PC-9 (cell line): ENCODE data around the gene ZNF609. TPM values are rescaled to one million over a fixed set of nuclear protein-coding genes. Genes with fewer than 3 reads are reported as not detected.
"Not testable (repeated sequence)": the region's sequence is repeated elsewhere in the genome, so short reads cannot be mapped to it uniquely, and the experiment has no call there.

Experiments
- BruUV-seq: library from RNA; stranded (reverse); fragments of 400-500 nt; replicated peaks from 2 replicates; lab custom pipeline; 2021; lab: Mats Ljungman, UMichigan
- CTCF ChIA-PET: fragments of 300-600 bp; sonication (Branson Sonifier 250); formaldehyde crosslinking; loops from one replicate; lab custom pipeline; 2022; ENCODE audit warnings: antibody characterized with exemption; lab: Charles Lee
- POLR2A ChIA-PET: fragments of 300-600 bp; sonication (Branson Sonifier 250); formaldehyde crosslinking; loops from one replicate; lab custom pipeline; 2022; ENCODE audit warnings: antibody characterized with exemption; ENCODE audit not compliant: unreplicated experiment; lab: Charles Lee
- DNase-seq, 2 experiments: peaks; one replicate each; pipeline versions ENCODE4 v3.0.0 to v3.0.0-alpha.2; 2015 to 2022; ENCODE audit warnings: mixed read lengths in 1 of 2
- H2AFZ ChIP-seq: fragments of 200-600 bp; sonication (generic); 2 replicates; pipeline ENCODE4 v1.8.1; 2017; ENCODE audit warnings: antibody characterized with exemption
- H3F3A ChIP-seq: fragments of 200-600 bp; sonication (generic); 2 replicates; pipeline ENCODE4 v1.8.1; 2017; ENCODE audit warnings: antibody characterized with exemption, mild to moderate bottlenecking, low read depth; ENCODE audit not compliant: insufficient read depth
- H3K27ac ChIP-seq: fragments of 200-600 bp; sonication (generic); 2 replicates; pipeline ENCODE4 v1.6.1; 2016; ENCODE audit warnings: mixed run types
- H3K27me3 ChIP-seq: fragments of 200-600 bp; sonication (generic); 2 replicates; pipeline ENCODE4 v1.6.1; 2016; ENCODE audit warnings: low read depth, mixed run types; ENCODE audit not compliant: insufficient read depth
- H3K36me3 ChIP-seq: fragments of 200-600 bp; sonication (generic); 2 replicates; pipeline ENCODE4 v1.6.1; 2016; ENCODE audit warnings: low read depth, mixed run types
- H3K4me1 ChIP-seq: fragments of 200-600 bp; sonication (generic); replicated peaks from 2 replicates; pipeline ENCODE4 v1.6.1; 2016; ENCODE audit warnings: mixed run types; ENCODE audit not compliant: insufficient read depth
- H3K4me2 ChIP-seq: fragments of 200-600 bp; sonication (generic); 2 replicates; pipeline ENCODE4 v1.6.1; 2017; ENCODE audit warnings: mixed run types
- H3K4me3 ChIP-seq: fragments of 200-600 bp; sonication (generic); 2 replicates; pipeline ENCODE4 v1.6.1; 2016; ENCODE audit warnings: mixed run types
- H3K79me2 ChIP-seq: fragments of 200-600 bp; sonication (generic); 2 replicates; pipeline ENCODE4 v1.6.1; 2017; ENCODE audit warnings: low read depth, mixed run types
- H3K9me2 ChIP-seq: fragments of 200-600 bp; sonication (generic); 2 replicates; pipeline ENCODE4 v1.8.1; 2017; ENCODE audit warnings: mild to moderate bottlenecking; ENCODE audit not compliant: insufficient read depth
- H3K9me3 ChIP-seq: fragments of 200-600 bp; sonication (generic); 2 replicates; pipeline ENCODE4 v1.8.1; 2016; ENCODE audit warnings: low read depth; ENCODE audit not compliant: insufficient read depth
- H4K20me1 ChIP-seq: fragments of 200-600 bp; sonication (generic); 2 replicates; pipeline ENCODE4 v1.8.1; 2017; ENCODE audit not compliant: insufficient read depth
- CTCF ChIP-seq: fragments of 200-600 bp; sonication (generic); conservative IDR thresholded peaks from 2 replicates; pipeline ENCODE4 v1.6.1; 2017; ENCODE audit warnings: mixed run types, antibody characterized with exemption, mild to moderate bottlenecking, moderate library complexity
- EZH2 ChIP-seq: fragments of 200-600 bp; sonication (generic); IDR thresholded peaks from 2 replicates; pipeline ENCODE4 v1.8.0; 2017; ENCODE audit warnings: antibody characterized with exemption, low read depth
- intact Hi-C: fragments of 100-400 bp; cut with micrococcal nuclease; formaldehyde crosslinking; loops from one replicate; pipeline ENCODE4 v1.10.0; 2022; ENCODE audit not compliant: unreplicated experiment
- total RNA-seq: library from RNA; stranded (reverse); gene quantifications from 2 replicates; pipeline ENCODE4 v1.2.3, GENCODE V29; 2021

Gene ZNF609
- total RNA-seq, 1 experiment from 2014 or later = 38.6 TPM

DNA sequence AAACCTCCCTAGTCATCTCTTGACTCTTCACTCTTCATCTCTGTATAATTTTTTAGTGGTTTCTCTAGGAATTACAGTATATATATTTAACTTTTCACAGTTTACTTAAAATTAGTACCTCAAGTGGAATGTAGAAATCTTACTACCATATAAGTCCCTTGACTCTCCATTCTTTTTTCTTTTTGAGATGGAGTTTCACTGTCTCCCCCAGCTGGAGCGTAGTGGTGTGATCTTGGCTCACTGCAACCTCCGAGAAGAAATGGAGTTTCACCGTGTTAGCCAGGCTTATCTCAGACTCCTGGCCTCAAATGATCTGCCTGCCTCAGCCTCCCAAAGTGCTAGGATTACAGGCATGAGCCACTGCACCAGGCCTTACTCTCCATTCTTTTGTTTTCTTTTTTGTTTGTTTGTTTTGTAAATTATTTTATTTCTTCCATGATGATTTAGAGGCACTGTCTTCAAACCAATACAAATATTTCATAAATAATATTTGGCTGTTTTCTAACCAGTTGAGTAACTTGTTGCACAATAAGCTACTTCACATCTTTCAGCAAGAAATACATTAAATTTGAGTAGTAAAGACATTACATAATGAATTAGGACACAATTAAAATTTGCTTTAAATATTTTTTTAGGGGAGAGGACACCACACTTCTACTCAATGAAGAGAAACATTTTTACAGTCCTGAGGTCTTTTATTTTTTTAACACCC is 170.2 kb downstream of the ZNF609 start:
- no peak overlapping the region for H3K27ac ChIP-seq
- intact Hi-C loops = no loop called here
- H3K27me3 ChIP-seq = no peaks in the 10 kb centered on the region
- H3K79me2 ChIP-seq = no peaks in the 10 kb centered on the region
- no peak overlapping the region for H3K4me2 ChIP-seq
- no peaks in the 10 kb centered on the region for H3K4me1 ChIP-seq
- H3K36me3 ChIP-seq = no peaks in the 10 kb centered on the region
- no peaks in the 10 kb centered on the region for H3F3A ChIP-seq
- no TSS peak for BruUV-seq
- H3K9me3 ChIP-seq = no peaks in the 10 kb centered on the region
- TF ChIP-seq CTCF (no peak), EZH2 (no peak)
- H4K20me1 ChIP-seq = no peaks in the 10 kb centered on the region; the same call in 1 of the 2 replicates
- H2AFZ ChIP-seq = no peak overlapping the region
- DNase-seq = no peak
- H3K9me2 ChIP-seq = no peaks in the 10 kb centered on the region
- H3K4me3 ChIP-seq = no peak overlapping the region
- ChIA-PET POLR2A (interaction anchor here (0.6 kb wide), 1 partner anchor 14 kb away, joined by 3 read pairs; no protein-coding TSS in a partner anchor), CTCF (no interaction called here)

- H3K27ac ChIP-seq, H3K4me2 ChIP-seq, H3K36me3 ChIP-seq, DNase-seq, H3K9me3 ChIP-seq, H3K9me2 ChIP-seq, intact Hi-C loops, H3K4me3 ChIP-seq, BruUV-seq, H3K27me3 ChIP-seq, H3F3A ChIP-seq, H2AFZ ChIP-seq, H3K4me1 ChIP-seq, POLR2A ChIA-PET, H3K79me2 ChIP-seq, H4K20me1 ChIP-seq: not testable (repeated sequence)
- CTCF ChIA-PET = interaction anchor here (0.7 kb wide), 1 partner anchor 1087 kb away, joined by 3 read pairs; no protein-coding TSS in a partner anchor
Measured at GRCh38 chr15:64632639-64633038, 172.3 kb downstream of the ZNF609 start.

GRCh38 chr15:64633332-64633731 is 173.0 kb downstream of the ZNF609 start:
- intact Hi-C loops = no loop called here
- Histone ChIP-seq H3F3A (no peaks in the 10 kb centered on the region), H3K4me3 (no peak overlapping the region), H3K4me2 (no peak overlapping the region), H3K36me3 (no peaks in the 10 kb centered on the region), H3K4me1 (no peaks in the 10 kb centered on the region), H3K9me2 (no peaks in the 10 kb centered on the region), H2AFZ (no peak overlapping the region), H3K27me3 (no peaks in the 10 kb centered on the region), H3K79me2 (peaks cover under 1% of the 10 kb centered on the region; the same call in 1 of the 2 replicates), H3K27ac (no peak overlapping the region), H4K20me1 (no peaks in the 10 kb centered on the region; the same call in 1 of the 2 replicates), H3K9me3 (no peaks in the 10 kb centered on the region)
- no peak for DNase-seq
- ChIA-PET CTCF (interaction anchor here (0.7 kb wide), 1 partner anchor 1088 kb away, joined by 3 read pairs; no protein-coding TSS in a partner anchor), POLR2A (no interaction called here)
- BruUV-seq = no TSS peak
- TF ChIP-seq CTCF (no peak), EZH2 (no peak)
